Measurements from ENCODE around the gene NUDCD3. TPM values are rescaled to one million over a fixed set of nuclear protein-coding genes. Genes with fewer than 3 reads are reported as not detected.

The NUDCD3 gene
- total RNA-seq, 1 experiment from 2014 or later: 94.6 TPM

- CTCF ChIA-PET: interaction anchor here (0.6 to 1.6 kb wide), 9 partner anchors 10 to 293 kb away, joined by 3 to 14 read pairs (median 5); partner anchors contain the start of genes DDX56 and NUDCD3
- ATAC-seq (no peak), DNase-seq (ENCODE audit: low read depth, low spot score) (no peak)
- Histone ChIP-seq H3K27ac (ENCODE audit: low read depth, low read length) (no peak overlapping the region), H3K9me3 (ENCODE audit: control insufficient read depth in 1 of 2, insufficient read depth in 1 of 2, low read depth in 1 of 2, low read length in 2 of 2) (no peaks in the 10 kb centered on the region), H3K9ac (ENCODE audit: low read length) (no peak overlapping the region), H3K4me3 (replicated peaks in 1 of 2; ENCODE audit: low read depth in 1 of 2, low read length in 2 of 2) (no peak overlapping the region), H3K4me1 (ENCODE audit: control insufficient read depth in 1 of 2, insufficient read depth in 2 of 2, low read length in 2 of 2) (peaks cover 0 to 12% of the 10 kb centered on the region in 2 experiments; a peak in 2 of 4 replicates), H3K27me3 (ENCODE audit: insufficient read depth, low read length) (no peaks in the 10 kb centered on the region), H2AFZ (ENCODE audit: low read depth, low read length, poor library complexity, severe bottlenecking) (no peak overlapping the region), H3K79me2 (ENCODE audit: insufficient read depth, low read length) (no peaks in the 10 kb centered on the region), H3K4me2 (ENCODE audit: low read length) (no peak overlapping the region), H3K9me2 (ENCODE audit: insufficient read depth) (no peaks in the 10 kb centered on the region), H3K36me3 (ENCODE audit: control insufficient read depth in 1 of 2, insufficient read depth in 2 of 2, low read length in 2 of 2) (no peaks in the 10 kb centered on the region), H4K20me1 (ENCODE audit: insufficient read depth) (no peaks in the 10 kb centered on the region)
- intact Hi-C loops (cut with micrococcal nuclease): no loop called here
- POLR2A ChIA-PET: no interaction called here
- no TSS peak for BruUV-seq (replicated peaks)
- no peak for TF ChIP-seq CTCF (IDR thresholded peaks at IDR 0.05 in 2 of 3, conservative IDR thresholded peaks at IDR 0.05 in 1 of 3; ENCODE audit: borderline replicate concordance in 1 of 3, insufficient read depth in 1 of 3, low read depth in 2 of 3, low read length in 2 of 3)
- no peak for TF ChIP-seq SIN3A (IDR thresholded peaks at IDR 0.05; ENCODE audit: low read depth)
- no peak for TF ChIP-seq RAD21 (IDR thresholded peaks at IDR 0.05; ENCODE audit: low read depth)
- no peak for TF ChIP-seq EGR1 (IDR thresholded peaks at IDR 0.05; ENCODE audit: low read depth)
- TF ChIP-seq FOSL1 (IDR thresholded peaks at IDR 0.05; ENCODE audit: low read depth): no peak
- no peak for TF ChIP-seq POLR2AphosphoS5 (IDR thresholded peaks at IDR 0.05; ENCODE audit: low read depth, low read length)
- TF ChIP-seq, protein P1, sequence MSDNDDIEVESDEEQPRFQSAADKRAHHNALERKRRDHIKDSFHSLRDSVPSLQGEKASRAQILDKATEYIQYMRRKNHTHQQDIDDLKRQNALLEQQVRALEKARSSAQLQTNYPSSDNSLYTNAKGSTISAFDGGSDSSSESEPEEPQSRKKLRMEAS (IDR thresholded peaks at IDR 0.05): no peak
- no peak for TF ChIP-seq JUND (IDR thresholded peaks at IDR 0.05)
- no peak for TF ChIP-seq CEBPB (IDR thresholded peaks at IDR 0.05; ENCODE audit: low read depth)
- no peak for TF ChIP-seq YY1 (IDR thresholded peaks at IDR 0.05; ENCODE audit: extremely low read depth, insufficient replicate concordance, low read depth, low read length)
- no peak for TF ChIP-seq REST (IDR thresholded peaks at IDR 0.05; ENCODE audit: low read depth)
- no peak for TF ChIP-seq ZFX (IDR thresholded peaks at IDR 0.05)
- TF ChIP-seq EZH2 (IDR thresholded peaks at IDR 0.05): no peak
- TF ChIP-seq SP1 (IDR thresholded peaks at IDR 0.05; ENCODE audit: low read depth): no peak
- TF ChIP-seq ELF1 (IDR thresholded peaks at IDR 0.05; ENCODE audit: borderline replicate concordance, low read depth): no peak
- no peak for TF ChIP-seq ZNF274 (IDR thresholded peaks at IDR 0.05; ENCODE audit: low read depth, low read length)
- TF ChIP-seq POLR2A (IDR thresholded peaks at IDR 0.05; ENCODE audit: borderline replicate concordance, extremely low read depth, insufficient read depth, insufficient read length): no peak
- TF ChIP-seq TCF7L2 (IDR thresholded peaks at IDR 0.05; ENCODE audit: borderline replicate concordance, extremely low read depth, insufficient read depth, insufficient read length): no peak
- TF ChIP-seq SRF (IDR thresholded peaks at IDR 0.05; ENCODE audit: low read depth): no peak
- RAD21 ChIA-PET (ENCODE audit: low non-redundant PET in 1 of 2, low total read pairs in 2 of 2, uncharacterized antibody in 2 of 2, unreplicated experiment in 2 of 2): no interaction called here
These were observed 43.6 kb upstream of the NUDCD3 start for GRCh38 chr7:44534087-44534486.
